DMS153 (cell line): ENCODE measurements around the gene CNR2.
"Not testable (repeated sequence)": the region's sequence is repeated elsewhere in the genome, so short reads cannot be mapped to it uniquely, and the experiment has no call there.

Experiments
- DNase-seq: peaks from one replicate; lab custom pipeline; 2025; lab: John Stamatoyannopoulos, UW

CNR2 gene

DNA sequence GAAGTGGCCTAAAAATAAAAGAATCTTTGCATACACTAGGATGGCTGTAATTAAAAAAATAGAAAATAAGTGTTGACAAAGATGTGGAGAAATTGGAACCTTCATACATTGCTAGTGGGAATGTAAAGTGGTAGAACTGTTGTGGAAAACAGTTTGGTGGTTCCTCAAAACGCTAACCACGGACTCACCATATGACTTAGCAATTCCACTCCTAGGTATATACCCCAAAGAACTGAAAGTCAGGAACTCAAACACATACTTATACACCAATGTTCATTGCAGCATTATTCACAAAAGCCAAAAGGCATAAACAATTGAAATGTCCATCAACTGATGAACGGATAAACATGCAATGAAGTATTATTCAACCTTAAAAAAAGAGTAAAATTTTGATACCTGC lies 77.1 kb downstream of the CNR2 start:
- no peak for DNase-seq

DNA sequence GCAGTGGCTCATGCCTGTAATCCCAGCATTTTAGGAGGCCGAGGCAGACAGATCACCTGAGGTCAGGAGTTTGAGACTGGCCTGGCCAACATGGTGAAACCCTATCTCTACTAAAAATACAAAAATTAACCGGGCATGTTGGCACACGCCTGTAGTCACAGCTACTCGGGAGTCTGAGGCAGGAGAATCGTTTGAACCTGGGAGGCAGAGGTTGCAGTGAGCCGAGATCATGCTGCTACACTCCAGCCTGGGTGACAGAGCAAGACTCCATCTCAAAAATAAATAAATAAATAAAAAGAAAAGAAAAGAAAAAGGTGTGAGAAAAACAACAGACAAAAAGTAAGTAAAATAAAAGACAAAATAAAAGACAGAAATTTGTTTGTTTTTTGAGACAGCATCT lies 79.0 kb downstream of the CNR2 start:
- not testable (repeated sequence) for DNase-seq

DNA sequence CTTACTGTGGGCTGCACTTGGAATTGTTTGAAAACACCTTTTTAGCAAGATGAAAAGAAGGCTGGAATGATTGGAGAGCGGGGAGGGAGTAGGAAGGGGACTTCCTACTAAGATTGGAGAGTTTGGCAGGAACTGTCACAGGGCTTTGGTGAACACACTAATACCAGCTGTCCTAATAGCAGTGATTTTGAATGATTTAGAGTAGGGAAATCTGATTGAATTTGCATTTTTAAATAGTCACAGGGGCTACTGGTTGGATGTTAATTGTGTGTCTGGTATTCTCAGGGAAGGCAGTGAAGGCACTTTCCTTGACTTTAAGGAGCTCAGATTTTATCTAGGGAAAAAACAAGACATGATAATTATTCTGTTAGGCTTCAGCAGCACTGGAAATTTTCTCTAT lies 85.4 kb downstream of the CNR2 start:
- no peak for DNase-seq

DNA sequence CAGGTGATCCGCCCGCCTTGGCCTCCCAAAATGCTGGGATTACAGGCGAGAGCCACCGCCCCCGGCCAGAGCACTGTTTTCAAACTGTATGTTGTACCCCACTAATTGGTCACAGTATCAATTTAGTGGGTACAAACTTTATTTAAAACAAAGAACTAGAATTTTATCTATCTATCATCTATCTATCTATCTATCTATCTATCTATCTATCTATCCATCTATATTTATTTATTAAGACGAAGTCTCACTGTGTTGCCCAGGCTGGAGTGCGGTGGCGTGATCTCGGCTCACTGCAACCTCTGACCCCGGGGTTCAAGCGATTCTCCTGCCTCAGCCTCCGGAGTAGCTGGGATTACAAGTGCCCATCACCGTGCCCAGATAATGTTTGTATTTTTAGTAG lies 86.6 kb downstream of the CNR2 start:
- not testable (repeated sequence) for DNase-seq

DNA sequence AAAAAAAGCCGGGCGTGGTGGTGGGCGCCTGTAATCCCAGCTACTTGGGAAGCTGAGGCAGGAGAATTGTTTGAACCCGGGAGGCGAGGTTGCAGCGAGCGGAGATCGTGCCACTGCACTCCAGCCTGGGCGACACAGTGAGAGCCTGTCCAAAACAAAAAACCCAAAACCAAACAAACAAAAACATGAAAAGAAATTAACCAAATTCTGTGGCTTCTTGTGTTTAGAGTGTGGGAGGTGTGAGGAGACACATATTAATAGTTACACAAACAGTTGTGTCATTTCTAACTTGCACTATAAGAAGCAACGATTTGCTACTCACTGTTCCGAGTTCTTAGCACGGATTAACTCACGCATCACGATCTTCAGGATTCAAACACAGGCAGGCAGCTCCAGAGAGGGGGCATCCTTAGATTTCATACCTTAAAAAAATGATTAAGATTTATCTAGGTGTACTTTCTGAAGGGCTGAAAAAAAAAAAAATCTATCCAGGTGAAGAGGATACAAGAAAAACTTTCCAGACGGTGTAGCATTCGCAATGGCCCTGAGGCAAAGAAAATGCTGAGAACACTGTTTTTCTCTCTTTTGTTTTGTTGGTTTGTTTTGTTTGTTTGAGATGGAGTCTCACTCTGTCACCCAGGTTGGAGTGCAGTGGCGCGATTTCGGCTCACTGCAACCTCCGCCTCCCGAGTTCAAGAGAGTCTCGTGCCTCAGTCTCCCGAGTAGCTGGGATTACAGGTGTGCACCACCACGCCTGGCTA lies 87.2 kb downstream of the CNR2 start:
- DNase-seq = no peak

DNA sequence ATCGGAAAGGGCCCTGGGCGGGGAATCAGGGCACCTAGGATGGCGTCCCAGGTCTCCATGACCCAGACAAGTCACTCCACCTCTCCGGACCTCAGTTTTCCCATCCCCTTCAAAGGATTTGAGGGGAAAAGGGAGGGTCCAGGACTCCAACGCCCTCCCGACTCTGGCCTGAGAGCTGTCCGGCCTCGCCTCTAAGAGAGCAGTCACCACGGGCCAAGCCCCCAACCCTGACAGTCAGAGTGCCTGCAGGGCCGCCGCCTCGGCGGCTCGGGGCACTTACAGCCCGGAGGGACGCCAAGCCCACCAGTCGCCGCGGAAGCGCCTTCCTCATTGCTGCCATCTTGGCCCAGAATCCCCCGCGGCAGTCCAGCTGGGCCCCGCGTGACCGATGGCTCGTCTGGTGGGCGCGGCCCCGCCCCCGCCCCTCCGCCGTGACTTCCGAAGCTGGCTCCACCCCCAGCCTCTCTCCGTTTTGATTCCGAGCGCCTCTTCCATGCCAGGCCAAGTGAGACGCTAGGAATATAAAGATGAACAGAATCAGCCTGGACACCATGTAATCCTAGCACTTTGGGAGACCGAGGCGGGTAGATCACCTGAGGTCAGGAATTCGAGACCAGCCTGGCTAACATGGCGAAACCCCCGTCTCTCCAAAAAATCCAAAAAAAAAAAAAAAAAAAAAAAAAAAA lies 87.9 kb downstream of the CNR2 start, which contains the start of gene HMGCL:
HMGCL (minus strand) TSS at position 354 of the 686 bp plus-strand sequence; CDS start at position 340, 14 bp downstream.
- peak; percentile 72 for DNase-seq

DNA sequence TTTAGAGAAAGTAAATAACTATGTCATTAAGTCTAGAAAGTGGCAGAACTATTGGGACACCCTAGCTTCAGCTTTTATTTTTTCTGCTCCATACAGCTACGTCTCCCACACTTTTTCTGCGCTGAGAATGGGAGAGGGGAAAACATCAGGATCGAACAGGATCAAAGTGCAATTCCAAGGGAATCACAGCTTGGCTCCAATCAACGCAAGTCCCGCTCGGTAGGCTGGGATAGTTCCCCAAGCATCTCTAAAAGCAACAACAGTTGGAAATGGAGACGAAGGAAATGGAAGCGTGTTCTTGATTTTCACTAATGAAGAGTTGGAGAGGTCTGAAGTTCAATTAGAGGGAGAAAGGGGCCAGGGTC lies 88.5 kb downstream of the CNR2 start:
- DNase-seq = no peak

DNA sequence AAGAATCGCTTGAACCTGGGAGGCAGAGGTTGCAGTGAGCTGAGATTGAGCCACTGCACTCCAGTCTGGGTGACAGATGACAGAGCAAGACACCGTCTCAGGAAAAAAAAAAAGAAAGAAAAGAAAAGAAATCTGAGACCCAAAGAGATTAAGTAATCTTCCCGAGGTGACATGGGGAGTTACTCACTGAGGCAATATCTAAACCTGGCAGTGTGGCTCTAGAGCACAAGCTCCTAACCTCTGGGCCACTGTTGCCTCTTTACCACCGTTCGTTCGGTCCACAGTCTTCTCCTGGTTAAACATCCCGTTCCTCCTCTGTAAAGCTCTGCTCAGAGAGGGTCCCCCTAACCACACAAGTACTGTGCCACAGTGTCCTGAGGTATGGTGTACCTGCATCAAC lies 89.4 kb downstream of the CNR2 start:
- DNase-seq = no peak
